ENCODE measurements around the gene SNX30.

The SNX30 gene

DNA sequence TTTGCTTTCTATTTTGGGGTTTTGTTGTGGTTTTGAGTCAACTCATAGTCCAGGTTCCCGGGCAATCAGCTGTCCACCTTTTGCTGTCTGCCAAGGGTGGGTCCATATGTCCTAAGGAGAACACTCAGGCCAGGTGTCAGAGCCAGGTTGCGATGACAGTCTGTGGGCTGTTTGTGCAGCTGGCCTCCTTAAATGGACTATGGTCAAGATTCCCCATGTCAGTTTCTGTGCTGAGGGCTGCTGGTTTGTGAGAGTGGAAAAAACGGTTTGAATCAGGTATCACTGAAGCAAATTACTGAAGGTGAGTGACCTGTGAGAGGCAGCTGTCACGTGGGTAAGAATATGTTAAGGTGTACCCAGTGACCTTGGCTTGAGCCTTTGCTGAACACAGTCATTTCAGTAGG lies 33.0 kb downstream of the SNX30 start:
- DNase-seq (ENCODE audit: low read depth in 3 of 3) = no peak

DNA sequence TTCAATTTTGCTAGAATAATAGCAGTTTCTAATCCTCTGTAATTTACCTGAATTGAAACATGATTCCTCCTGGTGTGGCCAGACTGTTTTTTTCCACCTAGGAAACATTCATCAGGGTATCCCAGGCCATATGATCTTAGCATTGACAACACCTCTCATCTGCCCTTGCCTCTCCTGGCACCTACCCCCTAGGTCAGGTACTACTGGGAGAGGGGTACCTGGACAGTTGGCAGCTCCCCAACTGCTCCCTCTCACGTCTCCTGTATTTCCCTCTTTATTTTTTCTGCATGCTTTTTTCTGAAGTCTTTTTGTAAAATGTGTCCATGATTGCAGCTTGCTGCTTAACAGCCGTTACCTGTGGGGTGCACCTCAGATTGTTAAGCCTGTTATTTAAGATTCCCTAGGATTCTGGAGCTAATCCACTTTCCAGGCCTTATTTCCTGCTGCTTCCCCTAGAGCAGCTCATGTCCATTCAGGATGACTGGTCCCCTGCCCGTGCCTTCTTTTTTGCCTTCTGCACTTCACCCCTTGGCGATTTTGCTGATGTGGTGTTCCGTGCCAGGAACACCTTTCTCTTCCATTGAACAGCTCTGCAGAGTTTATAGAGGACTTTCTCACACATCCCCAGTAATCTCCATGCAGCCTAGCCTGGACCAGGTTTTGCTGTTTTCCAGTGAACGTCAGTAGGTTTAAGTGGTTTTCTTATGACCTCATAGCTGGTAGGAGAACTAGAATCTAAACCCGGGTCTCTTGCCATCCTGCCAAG lies 33.6 kb downstream of the SNX30 start:
- DNase-seq (ENCODE audit: low read depth in 3 of 3) = no peak

DNA sequence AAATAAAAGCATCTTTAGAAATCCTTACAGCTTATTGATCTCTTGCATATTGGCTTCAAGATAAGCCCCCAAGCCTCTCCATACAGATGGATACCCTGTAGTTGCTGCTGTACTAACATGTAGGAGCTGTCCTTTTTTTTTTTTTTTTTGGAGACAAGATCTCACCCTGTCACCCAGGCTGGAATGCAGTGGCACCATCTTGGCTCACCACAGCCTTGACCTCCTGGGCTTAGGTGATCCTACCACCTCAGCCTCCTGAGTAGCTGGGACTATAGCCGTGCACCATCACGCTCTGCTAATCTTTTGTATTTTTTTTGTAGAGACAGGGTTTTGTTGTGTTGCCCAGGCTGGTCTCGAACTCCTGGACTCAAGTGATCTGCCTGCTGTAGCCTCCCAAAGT lies 35.4 kb downstream of the SNX30 start:
- no peak for DNase-seq (ENCODE audit: low read depth in 3 of 3)

DNA sequence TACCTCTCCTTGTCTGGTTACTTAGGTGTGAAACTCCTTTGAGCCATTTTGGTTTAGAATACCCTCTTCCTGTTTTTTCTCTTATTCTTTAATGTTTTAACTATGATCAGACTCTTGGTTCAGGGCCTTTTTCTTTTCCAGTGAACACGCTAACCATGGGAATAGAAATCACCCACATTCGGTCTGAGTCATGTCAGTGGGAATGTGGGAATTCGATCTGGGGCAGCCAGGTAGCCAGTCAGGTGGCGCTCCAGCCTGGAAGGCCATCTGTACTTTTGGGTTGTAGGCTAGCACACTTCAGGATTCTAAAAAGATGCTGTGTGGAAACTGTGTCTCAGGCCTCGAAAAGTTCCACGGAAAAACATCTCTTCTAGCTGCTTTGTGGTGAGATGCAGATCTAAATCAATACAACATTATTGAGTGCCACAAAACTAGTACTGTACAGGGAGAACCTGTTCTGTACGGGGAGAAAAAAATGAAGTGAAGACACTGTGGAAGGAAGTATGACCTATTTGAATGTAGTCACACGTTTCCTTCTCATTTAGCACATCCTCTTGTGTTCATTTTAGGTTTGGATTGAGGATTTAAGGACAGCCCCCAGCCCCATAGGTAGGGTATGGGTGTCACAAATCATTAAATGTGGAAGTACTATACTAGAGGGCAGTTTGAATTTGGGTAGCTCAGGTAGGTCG lies 36.4 kb downstream of the SNX30 start:
- no peak for DNase-seq (ENCODE audit: low read depth in 3 of 3)

DNA sequence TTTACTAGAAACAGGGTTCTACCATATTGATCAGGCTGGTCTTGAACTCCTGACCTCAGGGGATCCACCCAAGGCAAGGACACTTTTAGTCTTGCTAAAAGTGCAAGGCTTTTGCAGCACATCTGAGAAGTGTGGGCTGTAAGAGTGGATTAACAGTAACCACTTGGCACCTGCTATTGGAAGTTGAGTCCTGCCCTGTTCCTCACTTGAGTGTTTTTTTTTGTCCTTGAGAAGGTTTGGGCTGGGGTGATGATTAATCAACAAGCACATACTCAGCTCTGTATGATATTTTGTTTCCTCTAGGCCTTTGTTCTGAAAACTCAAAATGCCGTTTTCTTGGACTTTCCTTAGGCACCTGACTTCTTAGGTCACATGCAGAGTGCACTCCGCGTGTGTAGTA lies 37.4 kb downstream of the SNX30 start:
- DNase-seq (ENCODE audit: low read depth in 3 of 3) = no peak

DNA sequence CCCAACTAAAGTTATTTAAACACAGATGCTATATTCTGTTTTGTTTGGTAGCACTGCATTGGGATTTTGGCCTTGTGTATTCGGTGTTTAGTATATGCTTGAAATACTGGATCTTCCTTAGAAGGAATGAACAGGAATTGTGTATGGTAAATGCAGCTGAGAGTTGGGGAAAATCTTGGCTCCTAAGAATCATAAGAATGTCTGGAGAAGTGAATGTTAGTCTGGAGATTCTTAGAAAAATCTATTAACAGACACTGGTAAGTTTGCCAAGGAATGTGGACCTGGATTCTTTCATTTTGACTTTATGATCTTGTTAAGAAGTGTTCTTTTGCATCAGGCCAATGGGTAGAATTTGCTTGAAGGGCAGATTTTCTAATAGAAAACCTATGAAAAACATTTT lies 38.9 kb downstream of the SNX30 start:
- no peak for DNase-seq (ENCODE audit: low read depth in 3 of 3)

DNA sequence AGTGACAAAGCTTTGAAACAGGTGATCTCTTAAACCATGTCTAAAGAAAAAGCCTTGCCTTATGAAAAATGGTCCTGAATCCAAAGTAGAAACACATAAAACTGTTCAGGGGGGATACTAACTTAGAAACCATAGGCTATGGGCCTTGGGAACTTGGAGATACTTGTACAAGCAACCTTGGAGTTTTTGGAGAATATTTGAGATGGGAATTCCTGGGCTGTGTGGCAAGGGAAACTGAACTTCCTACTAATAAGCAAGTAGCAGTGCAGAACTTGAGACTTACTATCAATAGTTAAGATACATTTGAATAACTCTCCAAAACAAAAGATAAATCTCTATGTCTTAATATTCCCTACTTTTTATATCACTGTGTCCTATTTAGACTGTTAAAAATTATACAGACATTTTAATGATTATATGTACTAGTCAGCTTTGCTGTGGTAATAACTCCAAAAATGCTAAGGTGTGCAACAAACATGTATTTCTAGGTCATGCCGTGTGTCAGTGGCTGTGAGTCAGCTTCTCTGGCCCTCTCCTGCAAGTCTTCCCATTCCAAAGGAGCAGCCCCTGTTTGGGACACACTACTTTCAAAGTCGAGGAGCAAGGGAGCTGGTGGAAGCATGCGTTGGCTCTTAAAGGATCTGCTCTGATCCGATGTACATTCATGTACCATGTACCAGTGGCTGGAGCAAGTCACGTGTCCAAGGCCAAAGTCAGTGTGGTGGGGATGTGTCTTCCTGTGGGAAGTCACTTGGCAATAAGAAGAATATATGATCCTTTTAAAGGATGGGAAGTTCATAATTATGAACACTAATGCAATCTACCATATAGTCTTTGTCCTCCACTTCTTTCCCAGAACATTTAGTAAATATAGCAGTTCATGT lies 39.6 kb downstream of the SNX30 start:
- no peak for DNase-seq (ENCODE audit: low read depth in 3 of 3)

DNA sequence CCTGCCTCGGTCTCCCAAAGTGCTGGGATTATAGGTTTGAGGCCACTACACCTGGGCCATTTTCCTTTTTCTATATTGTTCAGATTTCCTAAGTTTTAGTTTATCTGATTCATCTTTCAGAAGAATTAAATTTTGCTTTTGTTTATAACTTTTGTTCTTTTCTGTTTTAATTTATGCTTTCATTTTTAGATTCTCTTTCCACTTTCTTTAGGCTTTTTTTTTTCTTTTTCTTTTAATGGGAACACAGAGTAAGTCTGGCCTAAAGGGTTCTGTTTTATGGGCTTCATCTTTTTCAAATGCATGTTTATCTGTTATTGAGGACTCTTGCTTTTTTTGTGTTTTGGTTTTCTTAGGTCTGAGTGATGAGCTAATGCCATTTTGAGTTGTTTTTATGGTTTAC lies 42.1 kb downstream of the SNX30 start:
- no peak for DNase-seq (ENCODE audit: low read depth in 3 of 3)

DNA sequence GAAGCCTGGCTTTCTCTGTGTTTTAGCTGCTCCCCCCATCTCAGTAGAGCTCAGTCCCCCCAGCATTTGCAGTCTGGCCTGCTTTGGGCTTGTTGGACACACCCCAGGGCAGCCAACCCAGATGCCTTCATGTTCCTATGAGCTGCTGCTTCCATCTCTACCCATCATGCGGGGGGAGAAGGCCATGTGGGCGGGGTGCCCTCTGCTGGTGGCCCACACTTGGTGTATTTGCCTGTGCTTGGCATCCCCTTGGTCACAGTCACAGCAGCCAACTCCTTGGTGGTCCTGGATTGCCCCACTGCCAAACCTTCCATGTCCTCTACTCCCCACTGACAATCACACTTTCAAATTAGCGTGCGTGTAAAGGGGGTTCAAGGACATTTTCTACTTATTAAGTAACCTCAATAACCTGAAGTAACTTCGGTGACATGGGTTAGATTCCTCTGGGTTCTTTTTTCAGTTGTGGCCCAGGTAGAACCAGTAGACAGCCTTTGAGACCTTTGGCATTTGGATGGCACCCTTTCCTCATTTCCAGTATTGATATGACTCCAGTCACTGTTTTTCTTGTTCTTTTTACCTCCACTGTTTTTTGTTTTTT lies 42.8 kb downstream of the SNX30 start:
- peak; percentile 63 to 79 (median 70) for DNase-seq (ENCODE audit: low read depth in 3 of 3)

DNA sequence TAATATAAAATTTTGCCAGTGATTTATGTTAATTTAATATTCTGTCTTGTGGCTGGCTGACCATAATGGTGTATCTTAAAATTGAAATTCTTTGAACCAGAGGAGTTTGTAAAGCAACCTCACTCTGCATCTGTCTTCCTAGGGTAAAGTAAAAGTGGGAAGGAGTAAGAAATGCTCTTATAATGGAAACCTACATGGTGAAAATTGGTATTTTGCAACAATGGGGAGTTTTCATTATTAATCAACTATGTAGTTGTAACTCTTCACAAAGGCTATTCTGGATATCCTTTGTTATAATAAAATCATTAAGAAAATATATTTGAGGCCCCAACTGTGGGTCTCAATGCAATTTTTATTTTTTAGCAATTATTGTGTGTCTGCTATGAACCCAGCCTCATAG lies 44.2 kb downstream of the SNX30 start:
- no peak for DNase-seq (ENCODE audit: low read depth in 3 of 3)

DNA sequence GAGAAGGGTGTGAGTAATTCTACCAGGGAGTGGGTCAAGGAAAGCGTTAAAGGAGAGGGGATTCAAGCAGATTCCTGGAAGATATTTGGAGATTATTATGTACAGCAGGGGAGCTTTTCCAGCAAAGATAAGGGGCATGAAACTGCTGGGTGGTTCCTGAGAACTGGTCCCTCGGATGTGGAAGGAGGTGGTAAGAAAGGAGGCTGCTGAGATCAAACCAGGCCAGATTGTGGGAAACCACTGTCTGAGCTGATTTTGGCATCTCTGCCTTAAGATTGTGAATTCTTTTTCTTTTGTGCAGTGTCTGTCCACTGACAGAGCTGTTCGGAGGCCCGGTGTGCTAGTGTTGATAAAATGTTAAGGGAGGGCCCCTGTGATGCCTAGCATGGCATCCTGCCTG lies 45.4 kb downstream of the SNX30 start:
- no peak for DNase-seq (ENCODE audit: low read depth in 3 of 3)

DNA sequence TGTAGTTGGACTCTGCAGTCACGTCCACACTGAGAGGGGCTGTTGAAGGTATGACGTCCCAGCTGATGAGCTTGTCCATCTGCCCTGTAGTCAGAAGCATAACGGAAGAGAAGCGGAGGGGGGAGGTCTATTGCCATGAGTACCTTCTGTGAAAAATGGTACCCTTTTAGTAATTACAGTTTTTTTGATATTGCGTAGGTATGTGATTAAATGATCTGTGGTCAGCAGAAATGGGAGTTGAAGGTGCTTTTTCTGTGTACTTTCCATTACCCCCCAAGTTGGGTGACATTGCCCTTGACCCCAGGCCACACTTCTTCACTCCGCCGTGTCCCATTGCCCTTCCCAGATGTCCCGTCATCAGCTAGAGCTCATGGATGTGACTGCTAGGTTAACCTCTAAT lies 45.9 kb downstream of the SNX30 start:
- DNase-seq (ENCODE audit: low read depth in 3 of 3) = no peak

DNA sequence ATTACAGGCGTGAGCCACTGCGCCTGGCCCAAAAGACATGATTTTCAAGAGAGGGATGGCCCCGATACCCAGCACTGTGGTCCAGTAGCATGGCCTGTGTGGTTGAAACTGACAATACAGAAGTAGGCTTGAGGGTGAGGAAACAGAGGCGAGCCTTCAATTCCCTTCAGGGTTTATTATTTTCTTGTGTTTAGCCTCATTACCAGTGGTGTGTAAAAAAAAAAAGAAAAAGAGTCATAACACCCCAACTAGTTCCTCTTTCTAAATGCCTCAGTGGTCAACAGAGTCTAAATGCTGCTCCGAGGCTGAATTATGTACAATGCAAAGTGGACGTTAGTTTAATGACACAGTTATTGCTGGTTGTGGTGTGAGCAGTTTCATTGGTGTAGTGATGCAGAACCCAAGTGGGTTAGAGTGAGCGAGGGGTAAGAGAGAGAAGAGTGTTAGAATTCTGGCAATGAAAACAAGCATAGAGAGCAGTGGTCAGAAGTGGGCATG lies 58.8 kb downstream of the SNX30 start:
- DNase-seq (ENCODE audit: low read depth in 3 of 3) = no peak

DNA sequence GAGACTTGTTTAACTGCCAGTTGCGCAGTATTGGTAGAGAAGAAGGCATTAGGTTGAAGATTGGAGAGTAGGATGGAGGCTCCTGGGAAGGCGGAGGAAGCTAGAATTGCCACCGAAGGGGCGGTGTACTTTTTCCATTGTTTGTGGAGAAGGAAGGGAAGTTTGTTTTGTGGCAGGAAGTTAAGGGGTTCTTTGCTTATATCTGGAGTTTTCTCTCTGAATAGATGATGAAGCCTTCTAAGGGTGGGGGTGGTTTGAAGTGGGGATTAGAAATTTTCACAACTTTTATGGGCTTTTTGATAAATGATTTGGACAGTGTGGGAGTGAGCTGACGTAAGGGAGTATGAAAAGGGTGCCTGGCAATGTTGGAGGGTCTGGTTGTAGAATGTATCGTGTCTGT lies 59.3 kb downstream of the SNX30 start:
- no peak for DNase-seq (ENCODE audit: low read depth in 3 of 3)

DNA sequence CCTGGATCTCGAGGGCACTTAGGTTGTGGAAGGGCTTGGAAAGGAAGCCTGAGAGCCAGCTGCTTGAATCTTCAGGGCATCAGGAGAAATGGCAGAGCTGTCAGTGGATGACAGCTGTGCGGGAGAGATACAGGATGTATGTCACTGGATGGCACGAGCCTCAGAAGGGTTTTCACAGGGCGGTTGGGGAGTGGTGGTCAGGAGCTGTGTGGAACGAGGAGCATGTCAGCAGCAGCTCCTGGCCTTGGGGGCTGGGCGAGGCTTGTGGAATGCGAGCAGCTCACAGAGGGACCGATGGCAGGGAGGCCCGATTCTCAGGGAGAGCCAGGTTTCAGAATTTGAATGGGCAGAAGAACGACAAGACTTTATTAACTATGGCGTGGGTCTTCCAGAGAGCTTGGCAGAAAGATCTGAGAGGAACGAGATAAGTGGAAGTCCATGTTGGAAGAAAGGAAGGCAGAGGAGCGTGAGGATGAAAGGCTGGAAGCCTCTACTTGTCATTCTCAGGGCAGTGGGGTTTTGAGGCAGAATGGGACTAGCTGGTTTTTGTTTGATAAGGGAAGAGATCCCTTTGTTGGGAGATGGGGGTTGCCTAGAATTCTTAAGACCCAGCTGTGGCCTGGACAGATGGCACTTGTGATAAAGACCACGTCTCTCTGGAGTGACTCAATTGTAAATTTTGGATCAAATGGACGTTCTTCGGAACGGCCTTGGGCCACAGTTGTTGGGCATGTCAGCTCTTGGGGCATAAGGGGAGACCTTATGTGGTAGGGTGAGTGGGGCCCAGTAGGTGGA lies 60.3 kb downstream of the SNX30 start:
- DNase-seq (ENCODE audit: low read depth in 3 of 3) = no peak

DNA sequence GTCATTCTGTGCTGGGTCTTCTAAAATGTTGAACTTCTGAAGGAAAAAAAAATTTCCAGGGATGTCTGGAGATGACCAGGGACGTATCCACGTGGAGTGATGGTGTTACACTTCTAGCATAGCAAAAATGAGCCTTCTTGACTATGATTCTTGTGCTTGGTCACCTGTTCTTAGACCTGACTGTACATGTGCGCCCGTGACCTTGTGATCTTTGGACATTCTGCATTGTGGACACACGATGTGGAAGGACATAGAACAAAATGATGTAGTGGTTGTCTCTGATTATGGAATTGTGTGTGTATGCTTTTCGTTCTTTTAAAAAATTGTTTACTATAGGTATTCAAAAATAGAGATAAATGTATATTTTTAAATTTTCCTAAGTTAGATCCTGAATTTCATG lies 61.0 kb downstream of the SNX30 start:
- DNase-seq (ENCODE audit: low read depth in 3 of 3) = no peak

DNA sequence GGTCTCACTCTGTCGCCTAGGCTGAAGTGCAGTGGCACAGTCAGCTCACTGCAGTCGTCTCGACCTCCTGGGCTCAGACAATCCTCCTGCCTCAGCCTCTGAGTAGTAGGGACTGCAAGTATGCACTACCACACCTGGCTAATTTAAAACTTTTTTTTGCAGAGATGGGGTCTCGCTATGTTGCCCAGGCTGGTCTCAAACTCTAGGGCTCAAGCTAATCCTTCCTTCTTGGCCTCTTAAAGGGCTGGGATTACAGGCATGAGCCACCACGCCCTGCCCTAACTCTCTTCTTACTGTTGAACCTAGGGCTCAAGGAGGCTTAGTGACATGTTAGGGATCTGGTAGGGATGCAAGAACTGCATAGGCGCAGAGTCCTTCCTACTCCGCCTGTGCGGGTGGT lies 65.3 kb downstream of the SNX30 start:
- DNase-seq (ENCODE audit: low read depth in 3 of 3) = no peak

DNA sequence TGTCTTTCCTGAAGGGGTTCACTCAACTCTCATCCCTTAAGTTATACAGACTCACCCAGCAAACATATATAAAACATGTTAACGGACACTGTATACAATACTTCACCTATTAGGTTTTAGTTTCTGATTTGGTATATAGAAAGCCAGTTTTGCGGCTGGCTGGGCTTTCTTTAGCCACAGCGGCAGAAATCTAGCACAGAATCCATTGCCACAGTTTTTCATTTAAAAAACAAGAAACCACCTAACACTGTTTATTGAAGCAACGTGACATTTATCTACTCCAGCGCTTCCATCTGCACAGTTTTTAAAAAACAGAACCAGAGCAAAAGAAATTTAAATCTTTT lies 67.3 kb downstream of the SNX30 start:
- DNase-seq (ENCODE audit: low read depth in 3 of 3) = no peak

DNA sequence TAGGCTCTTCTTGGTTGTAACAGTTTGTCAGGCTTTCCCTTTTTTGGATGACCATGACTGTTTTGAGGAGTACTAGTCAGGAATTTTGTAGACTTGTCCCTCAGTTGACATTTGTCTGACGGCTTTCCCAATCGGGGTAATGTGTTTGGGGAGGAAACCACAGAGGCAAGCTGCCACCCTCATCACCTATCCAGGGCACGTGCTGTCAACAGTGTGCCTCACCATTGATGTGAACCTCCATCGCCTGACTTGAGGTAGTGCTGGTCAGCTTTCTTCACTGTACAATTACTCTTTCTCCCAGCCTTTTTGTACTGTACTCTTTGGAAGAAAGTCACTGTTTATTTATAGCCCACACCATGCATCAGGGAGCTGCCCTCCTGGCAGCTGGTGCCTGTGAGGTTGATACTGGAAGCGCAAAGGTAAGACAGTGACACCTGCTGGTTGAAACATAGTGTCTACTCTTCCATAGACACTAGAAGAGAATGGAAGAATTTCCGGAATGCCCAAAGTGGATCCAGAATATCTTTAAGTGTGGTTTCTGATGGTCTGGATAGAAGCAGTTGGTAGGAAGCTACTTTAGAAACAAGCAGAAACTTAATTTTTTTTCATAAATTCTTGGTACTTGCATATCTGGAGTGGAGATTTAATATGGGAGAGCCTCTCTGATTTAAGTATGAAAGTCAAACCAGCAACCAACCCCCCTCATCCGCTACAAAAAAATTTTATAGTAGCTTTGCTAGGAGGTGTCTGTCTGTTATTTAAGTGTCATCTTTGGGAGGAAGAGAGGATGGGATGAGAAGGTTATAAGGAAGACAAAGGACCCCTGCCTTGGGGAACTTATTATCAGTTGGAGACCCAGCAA lies 69.3 kb downstream of the SNX30 start:
- DNase-seq (ENCODE audit: low read depth in 3 of 3) = no peak

DNA sequence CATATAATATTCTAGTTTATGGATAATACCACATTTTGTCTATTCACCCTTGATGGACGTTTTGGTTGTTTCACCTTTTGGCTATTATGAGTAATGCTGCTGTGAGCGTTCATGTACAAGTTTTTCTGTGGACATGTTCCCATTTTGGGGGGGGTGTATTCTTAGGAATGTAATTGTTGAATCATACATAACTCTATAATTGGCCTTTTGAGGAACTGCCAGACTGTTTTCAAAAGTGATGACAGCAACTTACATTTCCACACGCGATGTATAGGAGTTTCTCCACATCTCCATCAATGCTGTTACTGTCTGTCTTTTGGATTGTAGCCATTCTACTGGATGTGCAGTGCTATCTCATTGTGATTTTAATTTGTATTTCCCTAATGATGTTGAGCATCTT lies 70.3 kb downstream of the SNX30 start:
- no peak for DNase-seq (ENCODE audit: low read depth in 3 of 3)
